HepG2 (cell line): ENCODE data around the gene LITAF. TPM values are rescaled to one million over a fixed set of nuclear protein-coding genes. Genes with fewer than 3 reads are reported as not detected.

Experiments
- HNF4G ChIP-seq, 2 experiments: sonication (generic) in 1 of 2; formaldehyde crosslinking in 1 of 2; IDR thresholded peaks; 2 replicates each; pipeline versions ENCODE4 v1.4.0 to v1.6.1; 2011 to 2020; ENCODE audit warnings: borderline replicate concordance in 2 of 2, low read depth in 2 of 2, mild to moderate bottlenecking in 2 of 2, low read length in 1 of 2, missing genetic modification reagents in 1 of 2, moderate library complexity in 1 of 2
- ZNF674 ChIP-seq: sonication (generic); formaldehyde crosslinking; IDR thresholded peaks from 2 replicates; pipeline ENCODE4 v1.5.0; 2020; ENCODE audit warnings: low read depth, mild to moderate bottlenecking, missing genetic modification reagents
- polyA plus RNA-seq, 8 experiments: library from polyadenylated mRNA; depleted of rRNA in 3 of 8; stranded (reverse) in 7 of 8; unstranded in 1 of 8; fragments of >200 nt; fragmentation: Illumina TruSeq in 4 of 8; extraction: Trizol in 4 of 8; gene quantifications; 2 replicates each; pipeline versions ENCODE4 v1.2.1 to v1.2.3, GENCODE V29; 2011 to 2016; ENCODE audit warnings: low read depth in 4 of 8, missing spikeins in 1 of 8, mixed read lengths in 1 of 8; ENCODE audit not compliant: insufficient read depth in 1 of 8
- total RNA-seq, 5 experiments: library from RNA; depleted of rRNA; stranded (reverse); fragments of >200 nt; fragmentation: Illumina TruSeq; extraction: Trizol; gene quantifications; 2 replicates each; pipeline ENCODE4 v1.2.3, GENCODE V29; 2016; ENCODE audit warnings: low read depth in 1 of 5
- TF ChIP-seq, protein P1 (sequence below): sonication (generic); formaldehyde crosslinking; IDR thresholded peaks from 2 replicates; pipeline ENCODE4 v1.4.0; 2020; ENCODE audit warnings: missing genetic modification reagents, mild to moderate bottlenecking, borderline replicate concordance
- TF ChIP-seq, protein P2 (sequence below): sonication (generic); formaldehyde crosslinking; IDR thresholded peaks from 2 replicates; pipeline ENCODE4 v1.4.0; 2020; ENCODE audit warnings: missing genetic modification reagents, borderline replicate concordance
- TF ChIP-seq, protein P3 (sequence below): sonication (generic); formaldehyde crosslinking; IDR thresholded peaks from 2 replicates; pipeline ENCODE4 v1.5.1; 2020; ENCODE audit warnings: missing genetic modification reagents, mild to moderate bottlenecking, borderline replicate concordance

LITAF gene
- total and polyA plus RNA-seq, 2 of the 13 experiments (the other 11 are each of a cell fraction or from before 2014, with no cell fraction given) = 80.1 to 141 TPM

DNA sequence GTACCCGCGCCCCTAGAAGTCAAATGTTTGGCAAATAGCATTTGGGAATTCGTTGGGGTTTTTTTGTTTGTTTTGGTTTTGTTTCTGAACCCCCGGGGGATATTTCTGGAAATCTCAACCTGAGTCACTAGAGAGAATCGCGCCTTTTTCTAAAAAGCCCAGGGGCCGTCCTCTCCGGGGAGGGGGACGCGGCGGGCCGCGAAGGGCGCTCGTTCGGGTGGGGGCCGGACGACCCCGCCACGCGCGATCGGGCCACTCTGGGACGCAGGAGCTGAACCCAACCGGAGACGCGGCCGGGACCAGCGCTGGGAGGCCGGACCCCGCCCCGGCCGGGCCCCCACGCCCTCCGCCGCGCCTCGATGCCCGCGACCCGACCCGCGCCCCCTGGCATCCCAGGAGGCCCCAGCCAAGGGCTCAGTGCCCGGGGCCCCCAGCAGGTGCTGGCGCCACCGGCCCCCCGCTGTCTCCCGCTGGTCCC, 302 bp downstream of the LITAF start (continued):
- TF ChIP-seq, protein P1, sequence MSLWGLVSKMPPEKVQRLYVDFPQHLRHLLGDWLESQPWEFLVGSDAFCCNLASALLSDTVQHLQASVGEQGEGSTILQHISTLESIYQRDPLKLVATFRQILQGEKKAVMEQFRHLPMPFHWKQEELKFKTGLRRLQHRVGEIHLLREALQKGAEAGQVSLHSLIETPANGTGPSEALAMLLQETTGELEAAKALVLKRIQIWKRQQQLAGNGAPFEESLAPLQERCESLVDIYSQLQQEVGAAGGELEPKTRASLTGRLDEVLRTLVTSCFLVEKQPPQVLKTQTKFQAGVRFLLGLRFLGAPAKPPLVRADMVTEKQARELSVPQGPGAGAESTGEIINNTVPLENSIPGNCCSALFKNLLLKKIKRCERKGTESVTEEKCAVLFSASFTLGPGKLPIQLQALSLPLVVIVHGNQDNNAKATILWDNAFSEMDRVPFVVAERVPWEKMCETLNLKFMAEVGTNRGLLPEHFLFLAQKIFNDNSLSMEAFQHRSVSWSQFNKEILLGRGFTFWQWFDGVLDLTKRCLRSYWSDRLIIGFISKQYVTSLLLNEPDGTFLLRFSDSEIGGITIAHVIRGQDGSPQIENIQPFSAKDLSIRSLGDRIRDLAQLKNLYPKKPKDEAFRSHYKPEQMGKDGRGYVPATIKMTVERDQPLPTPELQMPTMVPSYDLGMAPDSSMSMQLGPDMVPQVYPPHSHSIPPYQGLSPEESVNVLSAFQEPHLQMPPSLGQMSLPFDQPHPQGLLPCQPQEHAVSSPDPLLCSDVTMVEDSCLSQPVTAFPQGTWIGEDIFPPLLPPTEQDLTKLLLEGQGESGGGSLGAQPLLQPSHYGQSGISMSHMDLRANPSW (CRISPR knock-in tag) = no peak
- TF ChIP-seq, protein P2, sequence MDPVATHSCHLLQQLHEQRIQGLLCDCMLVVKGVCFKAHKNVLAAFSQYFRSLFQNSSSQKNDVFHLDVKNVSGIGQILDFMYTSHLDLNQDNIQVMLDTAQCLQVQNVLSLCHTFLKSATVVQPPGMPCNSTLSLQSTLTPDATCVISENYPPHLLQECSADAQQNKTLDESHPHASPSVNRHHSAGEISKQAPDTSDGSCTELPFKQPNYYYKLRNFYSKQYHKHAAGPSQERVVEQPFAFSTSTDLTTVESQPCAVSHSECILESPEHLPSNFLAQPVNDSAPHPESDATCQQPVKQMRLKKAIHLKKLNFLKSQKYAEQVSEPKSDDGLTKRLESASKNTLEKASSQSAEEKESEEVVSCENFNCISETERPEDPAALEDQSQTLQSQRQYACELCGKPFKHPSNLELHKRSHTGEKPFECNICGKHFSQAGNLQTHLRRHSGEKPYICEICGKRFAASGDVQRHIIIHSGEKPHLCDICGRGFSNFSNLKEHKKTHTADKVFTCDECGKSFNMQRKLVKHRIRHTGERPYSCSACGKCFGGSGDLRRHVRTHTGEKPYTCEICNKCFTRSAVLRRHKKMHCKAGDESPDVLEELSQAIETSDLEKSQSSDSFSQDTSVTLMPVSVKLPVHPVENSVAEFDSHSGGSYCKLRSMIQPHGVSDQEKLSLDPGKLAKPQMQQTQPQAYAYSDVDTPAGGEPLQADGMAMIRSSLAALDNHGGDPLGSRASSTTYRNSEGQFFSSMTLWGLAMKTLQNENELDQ (CRISPR knock-in tag) = no peak
- TF ChIP-seq HNF4G (IDR thresholded peaks at IDR 0.05; ENCODE audit: borderline replicate concordance, low read depth, low read length) (no peak), HNF4G (CRISPR knock-in tag; IDR thresholded peaks at IDR 0.05; ENCODE audit: borderline replicate concordance, low read depth) (no peak), ZNF674 (peak; percentile 68; the same call in 1 of the 2 replicates)
- TF ChIP-seq, protein P3, sequence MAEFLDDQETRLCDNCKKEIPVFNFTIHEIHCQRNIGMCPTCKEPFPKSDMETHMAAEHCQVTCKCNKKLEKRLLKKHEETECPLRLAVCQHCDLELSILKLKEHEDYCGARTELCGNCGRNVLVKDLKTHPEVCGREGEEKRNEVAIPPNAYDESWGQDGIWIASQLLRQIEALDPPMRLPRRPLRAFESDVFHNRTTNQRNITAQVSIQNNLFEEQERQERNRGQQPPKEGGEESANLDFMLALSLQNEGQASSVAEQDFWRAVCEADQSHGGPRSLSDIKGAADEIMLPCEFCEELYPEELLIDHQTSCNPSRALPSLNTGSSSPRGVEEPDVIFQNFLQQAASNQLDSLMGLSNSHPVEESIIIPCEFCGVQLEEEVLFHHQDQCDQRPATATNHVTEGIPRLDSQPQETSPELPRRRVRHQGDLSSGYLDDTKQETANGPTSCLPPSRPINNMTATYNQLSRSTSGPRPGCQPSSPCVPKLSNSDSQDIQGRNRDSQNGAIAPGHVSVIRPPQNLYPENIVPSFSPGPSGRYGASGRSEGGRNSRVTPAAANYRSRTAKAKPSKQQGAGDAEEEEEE (CRISPR knock-in tag) = no peak
